SK-N-SH (cell line): ENCODE results near the gene HID1. TPM values are rescaled to one million over a fixed set of nuclear protein-coding genes. Genes with fewer than 3 reads are reported as not detected.

ENCODE experiments used
- CTCF ChIA-PET: fragments of 300-600, 350-600 bp; formaldehyde crosslinking; extraction: SDS; loops from one replicate; lab custom pipeline; 2021; lab: Yijun Ruan, JAX
- POLR2A ChIA-PET: fragments of 350-600 bp; sonication (Branson Sonifier 250); formaldehyde crosslinking; extraction: SDS; loops from one replicate; lab custom pipeline; 2020; ENCODE audit warnings: antibody characterized with exemption, inconsistent platforms; lab: Yijun Ruan, JAX
- DNase-seq: peaks from one replicate; pipeline ENCODE4 v3.0.0; 2012
- H2AFZ ChIP-seq: fragments of 200-600 bp; sonication (generic); 2 replicates; pipeline ENCODE4 v1.8.1; 2016; ENCODE audit warnings: antibody characterized with exemption, mild to moderate bottlenecking, low read depth
- H3F3A ChIP-seq: fragments of 200-600 bp; sonication (generic); replicated peaks from 2 replicates; pipeline ENCODE3; 2016; ENCODE audit warnings: antibody characterized with exemption, mild to moderate bottlenecking; ENCODE audit not compliant: insufficient read depth
- H3K27ac ChIP-seq, 2 experiments: fragments of 200-500 bp in 1 of 2; fragments of 200-600 bp in 1 of 2; sonication (Bioruptor generic) in 1 of 2; sonication (generic), shearing (Covaris generic) in 1 of 2; 2 replicates each; pipeline versions ENCODE4 v1.5.1 to v1.6.1; 2014 to 2016; ENCODE audit warnings: low read depth in 2 of 2, inconsistent platforms in 1 of 2, low read length in 1 of 2, mild to moderate bottlenecking in 1 of 2, mixed read lengths in 1 of 2
- H3K27me3 ChIP-seq: fragments of 200-600 bp; sonication (generic), shearing (Covaris generic); 2 replicates; pipeline ENCODE4 v1.6.1; 2016; ENCODE audit warnings: mixed run types; ENCODE audit not compliant: insufficient read depth
- H3K36me3 ChIP-seq, 2 experiments: fragments of 200-500 bp in 1 of 2; fragments of 200-600 bp in 1 of 2; sonication (Bioruptor generic) in 1 of 2; sonication (generic) in 1 of 2; replicated peaks in 1 of 2; 2 replicates each; pipeline versions ENCODE3 to v1.5.1; 2014 to 2016; ENCODE audit warnings: low read length in 1 of 2, mild to moderate bottlenecking in 1 of 2; ENCODE audit not compliant: insufficient read depth in 2 of 2, control insufficient read depth in 1 of 2
- H3K4me1 ChIP-seq, 2 experiments: fragments of 200-500 bp in 1 of 2; fragments of 200-600 bp in 1 of 2; sonication (Bioruptor generic) in 1 of 2; sonication (generic), shearing (Covaris generic) in 1 of 2; 2 replicates each; pipeline versions ENCODE4 v1.5.1 to v1.6.1; 2014 to 2016; ENCODE audit warnings: low read depth in 1 of 2, low read length in 1 of 2, mixed run types in 1 of 2; ENCODE audit not compliant: insufficient read depth in 2 of 2, control insufficient read depth in 1 of 2
- H3K4me2 ChIP-seq: fragments of 200-600 bp; sonication (generic), shearing (Covaris generic); 2 replicates; pipeline ENCODE4 v1.6.1; 2017; ENCODE audit warnings: mixed run types
- H3K4me3 ChIP-seq, 2 experiments: fragments of 200-500 bp in 1 of 2; fragments of 200-600 bp in 1 of 2; sonication (Bioruptor generic) in 1 of 2; sonication (generic), shearing (Covaris generic) in 1 of 2; 2 replicates each; pipeline versions ENCODE4 v1.5.1 to v1.8.1; 2014 to 2016; ENCODE audit warnings: low read depth in 2 of 2, inconsistent platforms in 1 of 2, low read length in 1 of 2, mild to moderate bottlenecking in 1 of 2, mixed read lengths in 1 of 2, moderate library complexity in 1 of 2
- H3K79me2 ChIP-seq: fragments of 200-600 bp; sonication (generic); 2 replicates; pipeline ENCODE4 v1.8.1; 2017; ENCODE audit warnings: mild to moderate bottlenecking; ENCODE audit not compliant: insufficient read depth
- H3K9ac ChIP-seq: fragments of 200-600 bp; sonication (generic); 2 replicates; pipeline ENCODE4 v1.6.1; 2017; ENCODE audit warnings: mixed run types
- H3K9me2 ChIP-seq: fragments of 200-600 bp; sonication (generic); 2 replicates; pipeline ENCODE4 v1.6.1; 2017; ENCODE audit warnings: mixed run types
- H3K9me3 ChIP-seq: fragments of 200-600 bp; sonication (generic); 2 replicates; pipeline ENCODE4 v1.6.1; 2017; ENCODE audit warnings: mixed run types, mild to moderate bottlenecking, moderate library complexity
- H4K20me1 ChIP-seq: fragments of 200-600 bp; sonication (generic); 2 replicates; pipeline ENCODE4 v1.6.1; 2017; ENCODE audit warnings: mild to moderate bottlenecking, mixed run types; ENCODE audit not compliant: insufficient read depth
- FOXJ3 ChIP-seq: sonication (generic); formaldehyde crosslinking; IDR thresholded peaks from 2 replicates; pipeline ENCODE4 v1.5.1; 2020; ENCODE audit warnings: mild to moderate bottlenecking, missing genetic modification reagents
- GATA2 ChIP-seq: sonication (generic); formaldehyde crosslinking; IDR thresholded peaks from 2 replicates; pipeline ENCODE4 v1.5.0; 2020; ENCODE audit warnings: mild to moderate bottlenecking, missing genetic modification reagents
- MEF2A ChIP-seq: IDR thresholded peaks from 2 replicates; pipeline ENCODE4 v1.4.0; 2012; ENCODE audit warnings: low read depth, borderline replicate concordance
- MXI1 ChIP-seq: IDR thresholded peaks from 2 replicates; pipeline ENCODE4 v1.6.1; 2012; ENCODE audit warnings: mild to moderate bottlenecking, low read depth, low read length, improper control_type of control experiment
- NFIC ChIP-seq: IDR thresholded peaks from 2 replicates; pipeline ENCODE4 v1.4.0; 2012; ENCODE audit warnings: borderline replicate concordance
- NRF1 ChIP-seq: IDR thresholded peaks from 2 replicates; pipeline ENCODE4 v1.6.1; 2012; ENCODE audit warnings: low read depth, mild to moderate bottlenecking, low read length
- POLR2AphosphoS5 ChIP-seq: IDR thresholded peaks from 2 replicates; pipeline ENCODE4 v1.6.1; 2012; ENCODE audit warnings: low read depth, low read length
- RAD21 ChIP-seq: IDR thresholded peaks from 2 replicates; pipeline ENCODE4 v1.6.1; 2012; ENCODE audit warnings: mild to moderate bottlenecking, low read length
- RCOR1 ChIP-seq: fragments of 150-350 bp; IDR thresholded peaks from 2 replicates; pipeline ENCODE4 v1.6.1; 2017; ENCODE audit warnings: antibody characterized with exemption, low read length
- SMC3 ChIP-seq: IDR thresholded peaks from 2 replicates; pipeline ENCODE4 v1.6.1; 2012; ENCODE audit warnings: low read depth, low read length, improper control_type of control experiment
- TAF1 ChIP-seq: IDR thresholded peaks from 2 replicates; pipeline ENCODE4 v1.6.1; 2012; ENCODE audit warnings: low read depth, mild to moderate bottlenecking, low read length, moderate library complexity, borderline replicate concordance
- YY1 ChIP-seq: IDR thresholded peaks from 2 replicates; pipeline ENCODE4 v1.4.0; 2012; ENCODE audit warnings: low read depth, mild to moderate bottlenecking
- WGBS: methylation state at CpG from one replicate; pipeline ENCODE4 v1.1.6; 2017; ENCODE audit warnings: low lambda C conversion rate; 5-methylcytosine and 5-hydroxymethylcytosine counted together
- polyA plus RNA-seq, 3 experiments: library from polyadenylated mRNA; depleted of rRNA; stranded (reverse); fragments of >200 nt; gene quantifications; 2 replicates each; pipeline ENCODE4 v1.2.3, GENCODE V29; 2012

The HID1 gene
- polyA plus RNA-seq, 1 of the 3 experiments (the other 2 are of a cell fraction): 2.5 TPM

- Histone ChIP-seq H3K4me1 (peaks cover 6 to 35% of the 10 kb centered on the region in 2 experiments; a peak in 2 of 4 replicates), H3K4me3 (peak within 1 kb of the TSS; percentile 80 to 93), H4K20me1 (no peaks in the 10 kb centered on the region), H3K9me3 (no peaks in the 10 kb centered on the region), H3K27me3 (no peaks in the 10 kb centered on the region), H3K9me2 (no peaks in the 10 kb centered on the region), H3K36me3 (no peaks in the 10 kb centered on the region), H3K79me2 (peaks cover 42% of the 10 kb centered on the region), H3K9ac (peak within 1 kb of the TSS; percentile 89), H3K4me2 (peak within 1 kb of the TSS; percentile 94), H3K27ac (peak within 1 kb of the TSS; percentile 92), H3F3A (peaks cover 42% of the 10 kb centered on the region), H2AFZ (peak within 1 kb of the TSS; percentile 78)
- peak; percentile 98 for DNase-seq
- POLR2A ChIA-PET: interaction anchor here (0.5 to 6.9 kb wide), 11 partner anchors 12 to 302 kb away, joined by 3 to 197 read pairs (median 5); partner anchors contain the start of genes ARMC7, HID1, MRPL58 and SLC25A19
- peak; percentile 44; the same call in 1 of the 2 replicates for TF ChIP-seq NFIC
- no peak for TF ChIP-seq FOXJ3 (CRISPR knock-in tag)
- TF ChIP-seq TAF1: peak; percentile 89
- no peak for TF ChIP-seq MEF2A
- TF ChIP-seq NRF1: no peak
- TF ChIP-seq RCOR1: peak; percentile 38; the same call in 1 of the 2 replicates
- TF ChIP-seq SMC3: peak; percentile 17; the same call in 1 of the 2 replicates
- peak; percentile 87 for TF ChIP-seq POLR2AphosphoS5
- TF ChIP-seq RAD21: no peak
- peak; percentile 60 for TF ChIP-seq MXI1
- WGBS: 1% methylated on average over 39 of the region's 51 CpGs
- CTCF ChIA-PET: interaction anchor here (0.6 to 10.9 kb wide), 14 partner anchors 9 to 194 kb away, joined by 3 to 136 read pairs (median 5); partner anchors contain the start of genes HID1, MRPL58 and OTOP2
These were observed 14.9 kb upstream of the HID1 start, which contains the start of gene CDR2L for GRCh38 chr17:74987418-74987908. Gene CDR2L (plus strand): TSS chr17:74987632. CDS start chr17:74988044, 412 bp downstream.

GRCh38 chr17:74986206-74986576 is 13.6 kb upstream of the HID1 start:
- Histone ChIP-seq H3K9me3 (no peaks in the 10 kb centered on the region), H2AFZ (no peak overlapping the region), H3K79me2 (peaks cover 34% of the 10 kb centered on the region)
- no peak for DNase-seq
- TF ChIP-seq GATA2 (CRISPR knock-in tag): no peak
- no peak for TF ChIP-seq YY1
- TF ChIP-seq, all 33 proteins: peak for 0
- POLR2A ChIA-PET: interaction anchor here (1.0 kb wide), 1 partner anchor 15 kb away, joined by 3 read pairs; no protein-coding TSS in a partner anchor
- Histone ChIP-seq H3K9ac (no peak overlapping the region), H3F3A (peaks cover 45% of the 10 kb centered on the region), H4K20me1 (no peaks in the 10 kb centered on the region), H3K9me2 (no peaks in the 10 kb centered on the region), H3K4me2 (no peak overlapping the region), H3K27me3 (no peaks in the 10 kb centered on the region), H3K27ac (no peak overlapping the region), H3K4me1 (peaks cover 12 to 38% of the 10 kb centered on the region in 2 experiments; a peak in 3 of 4 replicates), H3K36me3 (no peaks in the 10 kb centered on the region), H3K4me3 (no peak overlapping the region)
- 95% methylated on average over 3 of the region's 3 CpGs for WGBS
- CTCF ChIA-PET: interaction anchor here (1.3 to 1.6 kb wide), 2 partner anchors 21 to 26 kb away, joined by 5 to 8 read pairs; partner anchors contain the start of gene MRPL58
